BJ (cell line): ENCODE results near the gene TMPRSS5. TPM values are rescaled to one million over a fixed set of nuclear protein-coding genes. Genes with fewer than 3 reads are reported as not detected.

Experiments
- CTCF ChIA-PET: fragments of 350-600 bp; formaldehyde crosslinking; extraction: SDS; loops from one replicate; lab custom pipeline; 2021; ENCODE audit warnings: antibody characterized with exemption, inconsistent platforms; lab: Yijun Ruan, JAX
- POLR2A ChIA-PET: fragments of 300-600 bp; sonication (Branson Sonifier 250); formaldehyde crosslinking; extraction: SDS; loops from one replicate; lab custom pipeline; 2021; ENCODE audit warnings: antibody characterized with exemption; lab: Charles Lee
- DNase-seq: peaks from one replicate; pipeline ENCODE4 v3.0.0-alpha.2; 2011; ENCODE audit warnings: low read depth
- H3K27me3 ChIP-seq: 2 replicates; pipeline ENCODE4 v1.6.0; 2011; ENCODE audit warnings: low read length; ENCODE audit not compliant: control insufficient read depth, insufficient read depth
- H3K36me3 ChIP-seq: 2 replicates; pipeline ENCODE4 v1.5.1; 2011; ENCODE audit warnings: low read length; ENCODE audit not compliant: control insufficient read depth, insufficient read depth
- H3K4me3 ChIP-seq: 2 replicates; pipeline ENCODE4 v1.5.1; 2011; ENCODE audit warnings: low read depth, mild to moderate bottlenecking, control low read depth, low read length
- CTCF ChIP-seq: IDR thresholded peaks from 2 replicates; pipeline ENCODE4 v1.5.1; 2011; ENCODE audit warnings: low read depth, mild to moderate bottlenecking, control low read depth, inconsistent platforms, low read length, moderate library complexity; ENCODE audit not compliant: insufficient read depth
- polyA minus RNA-seq: library from RNA; depleted of rRNA, polyadenylated mRNA; stranded (reverse); fragments of >200 nt; gene quantifications from 2 replicates; pipeline ENCODE4 v1.2.3, GENCODE V29; 2011; rRNA and poly(A)+ RNA removed
- polyA plus RNA-seq: library from polyadenylated mRNA; depleted of rRNA; stranded (reverse); fragments of >200 nt; gene quantifications from 2 replicates; pipeline ENCODE4 v1.2.3, GENCODE V29; 2011; rRNA removed

The TMPRSS5 gene
- polyA plus RNA-seq (0.10 and 0.21 TPM in 2 replicates), polyA minus RNA-seq (0.14 and 0.36 TPM in 2 replicates)

GRCh38 chr11:113705871-113706655 is at the start of gene TMPRSS5:
Gene TMPRSS5 (minus strand): TSS chr11:113706308. CDS start chr11:113706224, 84 bp downstream.
- Histone ChIP-seq H3K4me3 (no peak within 1 kb of the TSS), H3K36me3 (no peaks in the 10 kb centered on the region), H3K27me3 (no peaks in the 10 kb centered on the region)
- TF ChIP-seq CTCF, result no peak
- ChIA-PET POLR2A (no interaction called here), CTCF (no interaction called here)
- no peak for DNase-seq

GRCh38 chr11:113752932-113753331 is 46.8 kb upstream of the TMPRSS5 start:
- Histone ChIP-seq H3K36me3 (peaks cover 3% of the 10 kb centered on the region), H3K27me3 (no peaks in the 10 kb centered on the region), H3K4me3 (no peak overlapping the region)
- no peak for TF ChIP-seq CTCF
- ChIA-PET CTCF (interaction anchor here (0.7 to 1.6 kb wide), 4 partner anchors 11 to 214 kb away, joined by 3 to 4 read pairs (median 3); partner anchors contain the start of gene ZW10), POLR2A (no interaction called here)
- DNase-seq, result no peak

GRCh38 chr11:113736323-113736722 is 30.2 kb upstream of the TMPRSS5 start:
- CTCF ChIA-PET, result interaction anchor here (0.7 to 1.0 kb wide), 3 partner anchors 60 to 430 kb away, joined by 3 read pairs; no protein-coding TSS in a partner anchor
- no peak for TF ChIP-seq CTCF
- Histone ChIP-seq H3K27me3 (no peaks in the 10 kb centered on the region), H3K36me3 (peaks cover 5% of the 10 kb centered on the region), H3K4me3 (no peak overlapping the region)
- no peak for DNase-seq
- POLR2A ChIA-PET, result no interaction called here

- Histone ChIP-seq H3K4me3 (no peak overlapping the region), H3K36me3 (no peaks in the 10 kb centered on the region; the same call in 1 of the 2 replicates), H3K27me3 (no peaks in the 10 kb centered on the region)
- CTCF ChIA-PET, result interaction anchor here (0.7 to 7.6 kb wide), 8 partner anchors 9 to 428 kb away, joined by 3 to 89 read pairs (median 4); partner anchors contain the start of gene ZW10
- POLR2A ChIA-PET, result no interaction called here
- DNase-seq, result no peak
- no peak for TF ChIP-seq CTCF
These were observed 26.0 kb upstream of the TMPRSS5 start for GRCh38 chr11:113732092-113732491.
